HK-2 (cell line): ENCODE measurements around the gene HACD4.

Source experiments
- DNase-seq: peaks from one replicate; pipeline ENCODE4 v3.0.0-alpha.2; 2018; ENCODE audit not compliant: unreplicated experiment

The HACD4 gene, protein sequence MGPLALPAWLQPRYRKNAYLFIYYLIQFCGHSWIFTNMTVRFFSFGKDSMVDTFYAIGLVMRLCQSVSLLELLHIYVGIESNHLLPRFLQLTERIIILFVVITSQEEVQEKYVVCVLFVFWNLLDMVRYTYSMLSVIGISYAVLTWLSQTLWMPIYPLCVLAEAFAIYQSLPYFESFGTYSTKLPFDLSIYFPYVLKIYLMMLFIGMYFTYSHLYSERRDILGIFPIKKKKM

DNA sequence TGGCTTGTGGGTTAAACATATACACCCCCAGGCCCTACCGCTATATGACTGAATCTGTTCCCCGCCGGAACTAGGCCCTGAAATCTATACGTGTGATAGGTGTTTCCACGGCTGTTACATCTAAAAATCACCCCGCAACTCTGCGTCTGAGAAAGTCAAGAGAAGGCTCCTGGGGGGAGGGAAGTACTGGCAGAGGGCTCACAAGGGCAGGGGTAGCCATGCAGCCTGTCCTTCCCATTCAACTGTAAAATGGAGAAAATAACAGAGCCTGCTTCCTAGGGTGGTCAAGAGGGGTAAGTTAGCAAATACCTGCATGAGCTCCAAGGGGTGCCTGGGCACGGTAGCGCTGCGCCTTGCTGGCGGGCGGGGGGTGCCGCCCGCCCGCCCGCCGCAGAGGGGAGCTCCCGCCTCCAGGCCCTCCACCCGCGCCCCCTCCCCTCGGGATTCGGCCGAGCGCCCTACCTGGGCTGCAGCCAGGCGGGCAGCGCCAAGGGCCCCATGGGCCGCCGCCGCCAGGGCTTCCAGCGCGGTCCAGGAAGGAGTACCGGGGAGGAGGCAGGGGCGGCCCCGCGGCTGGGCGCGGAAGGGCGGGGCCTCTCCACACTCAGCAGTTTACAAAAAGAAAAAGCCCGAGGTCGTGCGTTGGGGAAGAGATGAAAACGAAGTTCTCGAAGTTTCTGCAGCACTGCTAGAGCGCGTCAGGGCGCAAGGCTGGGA is at the start of gene HACD4:
TSS of gene HACD4 (minus strand) at position 550 of the 717 bp plus-strand sequence. CDS start at position 500, 50 bp downstream.
- no peak for DNase-seq

DNA sequence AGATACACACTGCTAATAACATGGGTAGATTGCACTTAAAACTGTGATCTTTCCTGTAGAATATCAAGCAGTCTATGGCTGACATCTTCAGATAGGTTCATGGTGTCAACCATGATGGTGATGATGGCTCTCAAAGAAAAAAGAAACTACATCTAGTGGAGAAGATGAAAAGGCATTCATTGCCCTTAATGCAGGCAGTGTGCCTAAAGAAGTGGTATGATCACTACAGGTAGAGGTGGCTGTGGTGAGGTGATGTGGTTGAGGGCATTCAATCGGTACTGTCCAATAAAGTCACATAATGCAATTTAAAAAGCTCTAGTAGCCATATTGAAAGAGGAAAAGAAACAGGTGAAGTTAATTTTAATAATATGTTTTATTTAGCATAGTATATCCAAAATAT is 49.4 kb upstream of the HACD4 start:
- no peak for DNase-seq

DNA sequence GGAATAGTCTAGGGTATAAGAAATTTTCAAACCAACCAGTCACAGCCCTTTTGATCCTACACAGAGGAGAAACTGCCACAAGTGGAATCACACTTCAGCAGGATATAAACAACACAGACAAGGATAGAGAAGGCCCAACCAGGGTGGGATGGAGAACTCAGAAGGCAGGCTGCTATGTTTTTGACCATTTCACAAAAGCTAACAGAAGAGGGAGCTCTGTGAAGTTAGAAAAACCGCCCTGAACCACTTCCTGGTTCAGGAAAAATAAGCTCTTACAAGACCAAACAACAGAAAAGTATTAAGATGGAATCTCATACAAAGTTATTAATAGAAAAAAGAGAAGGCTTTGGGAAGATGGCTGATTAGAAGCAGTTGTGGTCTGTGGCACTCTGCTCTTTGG is 47.3 kb upstream of the HACD4 start:
- no peak for DNase-seq

DNA sequence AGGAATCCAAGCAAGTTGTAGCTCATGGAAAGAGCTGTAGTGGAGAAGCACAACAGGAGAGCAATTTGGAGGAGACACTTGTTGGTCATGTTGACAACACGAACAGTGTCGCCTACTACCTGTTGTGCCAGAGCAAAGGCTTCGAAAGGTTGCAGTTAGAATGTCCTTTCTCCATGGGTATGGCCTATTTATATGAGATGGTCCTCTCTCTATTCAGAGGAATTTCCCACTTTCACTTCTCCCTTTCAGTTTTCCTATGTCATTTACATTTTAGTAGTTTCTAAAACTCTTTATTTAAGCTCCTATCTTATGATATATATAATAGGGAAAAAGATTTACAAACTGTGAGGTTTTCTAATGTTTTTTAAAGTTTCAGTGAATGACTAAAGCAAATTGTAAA is 46.3 kb upstream of the HACD4 start, which contains the start of gene IFNB1:
TSS of gene IFNB1 (minus strand) at position 162 of the 400 bp plus-strand sequence. CDS start at position 89, 73 bp downstream.
- DNase-seq, result no peak

DNA sequence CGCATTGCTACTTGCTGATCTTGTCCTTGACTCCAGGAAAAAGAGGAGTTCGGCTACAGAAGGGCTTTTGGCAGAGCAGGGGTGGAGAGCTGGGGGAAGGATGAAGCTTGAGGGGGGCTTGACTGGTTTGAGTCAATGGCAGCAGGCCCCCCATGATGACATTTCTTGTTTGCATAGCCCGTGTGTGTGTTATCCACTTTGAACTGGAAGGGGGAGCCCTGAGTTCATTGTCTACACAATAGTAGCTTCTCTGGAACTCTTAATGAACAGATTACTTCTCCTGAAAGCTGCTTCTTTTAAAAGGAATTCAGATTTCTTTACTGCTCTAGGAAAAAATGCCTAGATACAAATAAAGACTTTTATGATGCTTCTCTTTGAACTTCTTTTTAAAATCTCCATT is 44.0 kb upstream of the HACD4 start:
- DNase-seq, result no peak

DNA sequence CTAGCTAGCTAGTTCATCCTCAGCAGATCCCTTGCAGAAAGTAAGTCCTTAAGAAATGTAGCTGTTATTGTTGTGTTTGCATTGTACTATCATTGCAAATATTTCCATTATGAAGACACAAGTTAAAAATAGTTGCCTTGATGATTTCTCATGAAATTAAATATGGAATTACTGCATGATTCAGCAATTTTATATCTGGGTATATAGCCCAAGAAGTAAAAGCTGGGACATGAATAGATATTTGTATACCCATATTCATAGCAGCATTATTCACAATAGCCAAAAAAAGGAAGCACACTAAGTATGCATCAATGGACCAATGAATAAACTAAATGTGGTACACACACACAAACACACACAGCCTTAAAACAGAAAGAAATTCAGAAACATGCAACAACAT is 39.5 kb upstream of the HACD4 start:
- no peak for DNase-seq

DNA sequence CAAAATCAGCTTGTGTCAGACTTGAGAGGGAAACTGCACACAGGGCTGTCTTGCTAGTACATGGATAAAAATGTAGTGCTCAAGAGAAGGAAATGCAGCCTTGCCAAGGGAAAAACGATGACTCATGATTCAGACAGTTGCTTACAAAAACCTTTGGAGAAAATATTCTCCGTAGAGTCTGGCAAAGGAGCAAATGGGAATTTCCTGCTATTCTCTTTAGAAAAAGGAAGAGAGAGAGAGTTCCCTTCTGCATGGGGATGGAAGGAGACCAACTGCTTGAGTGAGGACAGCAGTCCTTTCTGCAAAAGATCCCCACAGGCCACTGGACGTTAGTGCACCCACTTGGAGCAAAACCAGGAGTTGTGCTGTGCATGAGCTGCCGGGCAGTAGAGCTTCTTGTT is 38.7 kb upstream of the HACD4 start:
- DNase-seq, result peak; percentile 18

DNA sequence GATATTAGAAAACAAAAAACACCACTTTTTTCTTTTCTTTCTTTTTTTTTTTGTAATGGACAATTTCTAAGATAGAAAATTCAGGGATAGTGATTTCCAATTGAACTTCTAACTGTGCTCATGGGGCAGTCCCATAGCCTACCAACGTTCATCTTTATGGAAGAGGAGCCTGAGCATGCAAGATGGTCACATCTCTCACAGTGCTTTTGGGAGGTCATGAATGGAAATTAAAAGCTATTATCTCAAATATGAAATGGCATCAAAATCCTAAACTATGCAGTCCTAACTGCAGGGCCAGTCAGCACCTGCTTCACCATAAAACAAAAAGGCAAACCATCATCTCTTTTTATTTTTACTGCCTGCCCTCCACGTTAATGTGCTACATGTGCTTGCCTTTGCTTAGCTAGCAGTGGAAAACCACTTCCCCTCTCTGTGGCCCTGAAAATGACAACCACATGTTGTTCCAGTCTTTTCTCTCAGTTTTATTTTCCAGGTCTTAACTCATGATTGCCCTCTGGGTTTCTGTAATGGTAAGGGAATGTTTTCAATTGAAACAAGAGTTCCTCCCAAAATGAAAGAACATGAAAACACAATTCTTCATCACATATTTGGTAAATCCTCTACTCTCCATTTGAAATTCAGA is 29.6 kb upstream of the HACD4 start:
- no peak for DNase-seq

DNA sequence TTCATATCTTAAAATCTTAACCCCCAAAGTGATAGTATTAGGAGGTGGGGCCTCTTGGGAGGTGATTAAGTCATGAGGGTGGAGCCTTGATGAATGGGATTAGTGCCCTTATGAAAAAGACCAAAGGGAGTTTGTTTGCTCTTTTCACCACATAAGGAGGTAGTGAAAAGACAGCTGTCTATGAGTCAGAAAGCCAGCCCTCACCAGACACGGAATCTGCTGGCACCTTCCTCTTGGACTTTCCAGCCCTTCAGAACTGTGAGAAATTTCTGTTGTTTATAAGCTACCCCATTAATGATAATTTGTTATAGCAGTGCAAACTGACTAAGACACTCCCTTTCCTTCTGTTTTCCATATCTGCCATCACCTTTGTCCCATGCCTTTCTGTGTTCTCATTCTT is 25.5 kb upstream of the HACD4 start:
- DNase-seq, result no peak

DNA sequence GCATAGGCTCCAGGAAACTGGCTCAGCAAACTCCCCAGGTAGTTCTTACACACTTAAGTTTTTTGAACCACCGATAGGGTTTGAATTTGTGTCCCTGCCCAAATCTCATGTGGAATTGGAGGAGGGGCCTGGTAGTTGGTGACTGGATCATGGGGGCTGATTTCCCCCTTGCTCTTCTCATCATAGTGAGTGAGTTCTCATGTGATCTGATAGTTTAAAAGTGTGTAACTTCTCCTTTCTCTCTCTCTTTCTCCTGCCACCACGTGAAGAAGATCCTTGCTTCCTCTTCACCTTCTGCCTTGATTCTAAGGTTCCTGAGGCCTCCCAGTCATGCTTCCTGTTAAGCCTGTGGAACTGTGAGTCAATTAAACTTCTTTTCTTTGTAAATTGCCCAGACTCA is 22.4 kb upstream of the HACD4 start:
- DNase-seq, result no peak

DNA sequence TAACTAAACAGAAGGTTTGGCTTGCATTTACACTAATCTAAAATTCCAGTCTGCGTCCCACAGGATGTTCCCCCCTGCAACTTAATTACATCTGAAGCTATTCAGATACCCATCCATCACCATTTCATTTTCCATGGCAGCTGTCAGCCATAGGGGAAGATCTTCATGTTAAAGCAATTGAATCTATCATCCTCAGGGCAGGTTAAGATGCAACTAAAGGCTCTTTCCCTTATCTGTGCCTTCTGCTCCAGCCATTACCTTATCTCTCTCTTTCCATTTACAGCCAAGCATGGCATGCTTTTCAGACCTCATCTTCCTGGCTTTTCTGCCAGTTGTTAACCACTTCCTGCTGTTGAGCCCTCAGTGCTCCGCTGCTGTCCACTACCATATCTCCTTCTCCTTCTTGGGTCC is 15.8 kb upstream of the HACD4 start:
- DNase-seq, result no peak

DNA sequence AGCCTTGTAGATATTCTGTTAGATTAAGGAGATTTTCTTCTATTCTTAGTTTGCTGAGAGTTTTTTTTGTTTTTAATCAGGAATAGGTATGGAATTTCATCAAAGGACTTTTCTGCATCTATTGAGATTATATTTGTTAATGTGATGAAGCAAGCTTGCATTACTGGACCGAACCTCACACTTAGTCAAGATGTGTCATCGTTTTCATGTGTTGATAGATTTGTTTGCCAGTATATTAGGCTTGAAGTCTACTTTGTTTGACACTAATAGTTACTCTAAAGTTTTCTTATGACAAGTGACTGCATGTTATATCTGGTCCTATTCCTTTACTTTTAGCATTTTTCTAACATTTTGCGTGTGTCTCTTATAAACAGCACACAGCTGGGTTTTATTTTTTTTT is 12.4 kb upstream of the HACD4 start:
- DNase-seq, result no peak

DNA sequence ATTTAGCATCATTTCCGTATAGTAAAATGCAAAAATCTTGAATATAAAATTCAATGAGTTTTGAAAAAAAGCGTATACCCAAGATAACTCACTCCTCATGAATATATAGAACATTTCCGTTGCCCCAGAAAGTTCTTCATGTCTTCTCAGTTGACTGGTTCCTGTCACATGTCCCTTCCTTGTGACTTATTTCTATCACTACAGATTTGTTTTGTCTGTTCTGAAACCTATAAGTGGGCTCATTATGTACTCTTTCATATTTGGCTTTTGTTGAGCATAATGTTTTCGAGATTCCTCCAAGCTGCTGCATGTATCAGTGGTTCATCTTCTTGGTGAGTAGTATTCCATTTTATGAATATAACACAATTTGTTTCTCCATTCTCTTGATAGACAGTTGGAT is 11.0 kb upstream of the HACD4 start:
- no peak for DNase-seq

DNA sequence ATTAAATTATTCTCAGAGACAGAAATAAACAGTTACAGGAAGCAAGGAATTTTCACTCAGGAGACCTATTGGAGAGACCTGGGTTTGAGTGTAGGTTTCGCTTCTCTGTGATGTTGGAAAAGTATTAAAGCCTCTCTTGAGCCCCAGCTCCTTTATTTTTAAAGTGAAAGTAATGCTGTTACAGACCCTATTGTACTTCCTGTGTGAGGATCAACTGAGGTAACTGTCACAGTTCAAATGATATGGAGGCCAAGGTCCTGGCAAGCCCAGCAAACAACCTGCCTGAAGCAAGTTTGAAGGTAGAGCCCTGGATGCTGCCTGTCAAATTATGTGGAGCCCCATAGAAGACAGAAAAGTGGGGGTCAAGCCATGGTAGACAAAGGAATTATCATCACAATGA is 7.9 kb upstream of the HACD4 start:
- DNase-seq, result no peak

DNA sequence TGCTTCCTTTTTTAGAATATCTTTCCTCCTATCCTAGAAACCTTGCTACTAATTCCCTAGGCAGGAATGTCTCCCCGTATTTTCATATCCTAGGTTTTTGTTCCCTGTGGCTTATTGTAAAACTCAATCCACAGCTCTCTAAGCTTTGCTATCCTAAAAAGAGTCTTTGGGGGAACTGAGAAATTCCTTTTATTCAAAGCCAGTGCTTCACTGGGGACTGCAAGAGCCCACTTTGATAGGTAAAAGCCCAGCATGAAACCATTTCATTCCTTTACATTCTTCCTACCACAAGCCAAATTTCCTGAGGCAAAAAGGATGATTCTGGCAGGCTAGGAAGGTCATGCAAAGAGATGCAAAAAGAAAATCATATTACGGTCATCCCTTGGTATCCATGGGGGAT is 5.8 kb upstream of the HACD4 start:
- DNase-seq, result no peak

DNA sequence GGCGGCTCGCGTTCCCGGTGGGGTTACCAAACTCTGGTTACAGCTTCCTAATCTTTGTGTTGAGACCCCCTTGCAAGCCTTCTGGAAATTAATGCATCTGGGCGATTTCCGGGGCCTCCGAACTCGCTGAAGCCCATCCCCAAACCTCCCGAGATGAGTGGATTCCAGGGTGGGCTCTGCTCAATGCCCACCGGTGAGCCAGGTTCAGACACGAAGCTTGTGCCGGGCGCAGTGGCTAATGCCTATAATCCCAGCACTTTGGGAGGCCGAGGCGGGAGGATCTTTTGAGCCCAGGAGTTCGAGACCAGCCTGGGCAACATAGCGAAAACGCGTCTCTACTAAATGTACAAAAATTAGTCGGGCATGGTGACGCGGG is 356 bp upstream of the HACD4 start:
- no peak for DNase-seq

DNA sequence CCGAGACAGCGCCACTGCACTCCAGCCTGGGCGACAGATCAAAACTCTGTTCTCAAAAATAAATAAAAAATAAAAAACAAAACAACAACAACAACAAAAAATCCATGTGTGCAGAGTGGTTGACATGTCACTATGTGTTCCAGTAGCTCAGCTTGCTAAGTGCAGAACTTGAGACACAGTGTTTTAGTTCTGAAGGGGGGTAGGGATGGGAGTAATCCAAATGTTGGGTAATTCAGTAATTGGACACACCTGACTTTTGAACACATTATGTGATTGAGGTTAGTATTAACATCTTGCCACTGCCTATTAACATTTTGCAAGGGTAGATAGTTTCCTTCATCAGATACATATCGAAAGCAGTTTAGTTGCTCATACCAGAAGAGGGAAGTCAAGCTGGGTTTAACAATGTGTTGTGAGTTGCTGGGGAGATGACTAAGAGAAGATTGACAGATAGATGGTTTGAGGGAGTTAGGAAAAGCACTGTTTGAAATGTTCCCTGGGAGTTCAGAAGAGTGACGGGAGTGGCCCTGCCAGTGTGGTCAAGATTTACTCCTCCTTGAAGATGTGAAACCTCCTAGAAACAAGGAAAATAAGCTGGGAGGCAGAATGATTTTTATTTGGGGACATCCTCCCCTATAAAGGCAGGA is 928 bp downstream of the HACD4 start:
- no peak for DNase-seq

DNA sequence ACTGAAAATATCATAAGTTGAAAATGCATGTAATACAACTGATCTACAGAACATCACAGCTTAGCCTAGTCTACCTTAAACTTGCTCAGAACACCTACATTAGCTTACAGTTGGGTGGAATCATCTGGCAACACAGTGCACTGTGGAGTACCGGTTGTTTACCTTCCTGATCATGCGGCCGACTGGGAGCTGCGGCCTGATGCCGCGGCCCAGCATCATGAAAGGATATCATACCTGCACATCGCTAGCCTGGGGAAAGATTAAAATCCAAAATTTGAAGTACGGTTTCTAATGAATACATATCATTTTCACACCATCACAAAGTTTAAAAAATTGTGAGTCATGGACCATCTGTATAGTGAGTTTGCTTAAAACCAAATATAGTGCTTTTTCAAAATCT is 1.8 kb downstream of the HACD4 start:
- no peak for DNase-seq

DNA sequence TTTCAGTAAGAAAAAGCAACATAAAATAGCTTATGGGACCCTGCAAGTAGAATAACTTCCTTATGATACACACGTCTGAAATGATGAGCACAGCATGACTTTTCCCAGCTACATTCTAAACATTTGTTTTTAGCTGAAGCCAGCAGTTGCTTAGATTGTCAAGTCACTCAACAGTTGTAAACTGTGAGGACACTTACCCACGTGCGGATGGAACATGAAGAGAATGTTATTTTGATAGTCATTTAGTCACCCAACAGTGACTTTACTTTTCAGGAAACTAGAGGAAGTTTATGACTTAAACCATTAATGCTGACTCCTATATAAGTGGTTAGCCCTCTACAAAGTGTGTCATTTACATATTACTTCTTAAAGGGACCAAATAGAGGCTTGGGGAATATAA is 3.0 kb downstream of the HACD4 start:
- DNase-seq, result no peak

DNA sequence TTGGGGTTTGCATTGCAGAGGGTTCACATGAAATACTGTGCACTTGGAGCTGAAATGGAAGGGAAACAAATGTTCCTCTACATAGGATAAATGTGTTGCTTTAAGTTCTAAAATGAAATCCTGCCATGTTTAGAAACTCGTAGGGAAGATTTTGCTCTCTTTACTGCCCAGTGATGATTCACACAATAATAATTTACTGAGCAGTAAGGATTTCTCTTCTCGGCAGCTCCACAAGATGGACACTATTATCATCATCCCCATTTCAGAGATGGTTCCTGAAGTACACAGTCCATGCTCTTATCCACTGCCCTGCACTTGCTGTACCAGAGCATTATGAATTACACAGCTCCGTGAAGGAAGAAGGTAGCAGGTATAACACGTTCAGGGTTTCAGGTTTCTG is 4.1 kb downstream of the HACD4 start:
- no peak for DNase-seq

DNA sequence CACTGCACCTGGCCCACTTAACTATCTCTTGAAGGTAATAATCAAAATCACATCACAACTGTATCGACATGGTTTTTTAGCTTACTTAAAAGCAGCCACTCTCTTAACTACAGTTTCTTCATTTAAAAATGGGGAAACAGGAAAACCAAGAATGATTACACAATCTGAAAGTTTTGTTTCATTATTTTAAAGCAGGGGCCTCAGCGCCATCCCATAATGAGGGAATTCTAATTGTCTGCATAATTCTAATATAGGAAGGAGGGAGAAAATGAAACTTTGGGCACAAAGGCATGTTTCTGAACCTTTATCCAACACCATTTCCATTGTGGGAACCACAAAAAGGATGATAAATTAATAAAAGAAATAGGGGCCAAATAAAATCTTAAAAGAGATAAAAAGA is 7.6 kb downstream of the HACD4 start:
- DNase-seq, result no peak

DNA sequence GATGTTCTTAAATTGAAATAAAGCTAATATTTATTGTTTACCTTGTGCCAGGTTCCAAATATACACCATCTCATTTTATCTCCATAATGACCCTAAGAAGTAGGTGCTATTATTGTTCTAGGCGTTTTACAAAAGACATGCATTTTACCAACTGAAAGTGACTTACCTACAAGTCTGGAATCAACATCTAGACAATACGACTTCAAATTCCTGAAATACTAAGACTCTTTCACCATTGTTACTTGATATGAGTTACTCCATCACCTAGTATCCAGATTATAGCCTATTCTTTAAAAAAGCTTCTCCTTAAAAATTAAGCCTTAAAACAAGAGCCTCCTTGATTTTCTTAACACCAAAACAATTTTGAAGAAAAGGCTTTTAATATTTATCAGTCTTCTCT is 13.3 kb downstream of the HACD4 start:
- no peak for DNase-seq
